Transverse colon (tissue), 4 donors: ENCODE results near the gene KIAA1210. TPM values are rescaled to one million over a fixed set of nuclear protein-coding genes. Genes with fewer than 3 reads are reported as not detected.

Source experiments
- DNase-seq: peaks from one replicate; pipeline ENCODE4 v3.0.0-alpha.2; 2019
- H3K27ac ChIP-seq, 4 donors: fragments of 200-600 bp; sonication (generic); 2 replicates each; pipeline ENCODE4 v1.5.1; 2016 to 2018; ENCODE audit warnings: inconsistent platforms in 4 of 4
- H3K27me3 ChIP-seq: fragments of 200-600 bp; sonication (generic); 2 replicates; pipeline ENCODE4 v1.5.1; 2017; ENCODE audit warnings: inconsistent platforms
- H3K36me3 ChIP-seq, 4 donors: fragments of 200-600 bp; sonication (generic); 2 replicates each; pipeline ENCODE4 v1.5.1; 2017 to 2019; ENCODE audit warnings: inconsistent platforms in 4 of 4
- H3K4me1 ChIP-seq, 4 donors: fragments of 200-600 bp; sonication (generic); 2 replicates each; pipeline ENCODE4 v1.5.1; 2017 to 2020; ENCODE audit warnings: inconsistent platforms in 4 of 4
- H3K4me3 ChIP-seq, 4 donors: fragments of 200-600 bp; sonication (generic); 1 replicate in 1 of 4; 2 replicates in 3 of 4; pipeline versions ENCODE4 v1.5.1 to v1.6.1; 2017 to 2019; ENCODE audit warnings: inconsistent platforms in 4 of 4
- H3K9me3 ChIP-seq, 2 donors: fragments of 200-600 bp; sonication (generic); 2 replicates each; pipeline ENCODE4 v1.5.1; 2017 to 2019; ENCODE audit warnings: inconsistent platforms in 2 of 2
- EP300 ChIP-seq: sonication (generic); formaldehyde crosslinking; IDR thresholded peaks from one replicate; pipeline ENCODE4 v1.6.1; 2017; ENCODE audit warnings: antibody characterized with exemption, low read depth
- POLR2A ChIP-seq: fragments of 450-650 bp; IDR thresholded peaks from one replicate; pipeline ENCODE4 v1.6.1; 2016; ENCODE audit warnings: antibody characterized with exemption, mild to moderate bottlenecking, moderate library complexity
- POLR2AphosphoS5 ChIP-seq, 3 donors: sonication (generic); formaldehyde crosslinking; IDR thresholded peaks; one replicate each; pipeline ENCODE4 v1.6.1; 2016; ENCODE audit warnings: antibody characterized with exemption in 3 of 3
- WGBS, 2 donors: methylation state at CpG; one replicate each; pipeline ENCODE4 v1.1.5; 2018; ENCODE audit warnings: low coverage in 1 of 2; 5-methylcytosine and 5-hydroxymethylcytosine counted together
- in situ Hi-C, 4 donors: fragments of 200-750 bp; cut with MboI; loops; one replicate each; pipeline versions ENCODE4 v1.15.0 to v1.15.1; 2017; ENCODE audit warnings: low sequenced_read_pairs in 3 of 4, low pct_ligation_motif_present in 1 of 4, low pct_unique_long_range_greater_than_20kb in 1 of 4
- intact Hi-C: fragments of 100-400 bp; cut with DNase I; formaldehyde crosslinking; loops from one replicate; pipeline ENCODE4 v1.15.1; 2023; ENCODE audit warnings: low total_unique reads
- total RNA-seq, 4 donors: library from RNA; depleted of rRNA; stranded (reverse); fragments of >200 nt; gene quantifications; one replicate each; pipeline ENCODE4 v1.1.0, GENCODE V29; 2016
- TF ChIP-seq, protein P1 (sequence below), 5 experiments: fragments of 200-600 bp in 3 of 5; fragments of 450-650 bp in 2 of 5; sonication (generic) in 3 of 5; IDR thresholded peaks; 1 replicate in 2 of 5; 2 replicates in 3 of 5; pipeline ENCODE4 v1.5.1; 2016 to 2017; ENCODE audit warnings: antibody characterized with exemption in 5 of 5, inconsistent platforms in 3 of 5, mild to moderate bottlenecking in 2 of 5, moderate library complexity in 1 of 5

KIAA1210 gene
- total RNA-seq, 4 donors from 2014 or later = not detected

DNA sequence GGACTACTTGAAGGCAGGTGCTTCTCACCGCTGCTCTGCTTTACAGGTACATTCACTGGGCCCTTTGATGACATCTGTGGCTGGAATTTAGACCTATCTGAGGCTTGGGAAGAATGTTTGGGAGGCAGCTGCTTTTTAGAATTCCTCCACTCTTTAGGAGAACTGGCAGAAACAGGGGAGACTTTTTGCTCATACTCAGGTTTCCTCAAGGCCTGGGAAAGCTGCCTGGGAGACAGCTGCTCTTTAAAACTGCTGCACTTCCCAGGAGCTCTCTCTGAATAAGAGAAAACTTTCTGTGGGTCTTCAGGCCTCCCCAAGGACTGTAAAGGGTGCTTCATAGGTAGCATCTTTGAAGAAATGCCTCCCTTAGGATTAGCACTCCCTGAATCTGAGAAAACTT is 40.5 kb downstream of the KIAA1210 start:
- intact Hi-C loops = no loop called here
- DNase-seq = no peak
- no peaks in the 10 kb centered on the region for H3K36me3 ChIP-seq
- no peak overlapping the region for H3K27ac ChIP-seq
- WGBS, 2 donors = 54% methylated on average over 1 of the region's 1 CpG; no CpG with 5 or more reads in 1 of the 2 donors
- TF ChIP-seq POLR2A (no peak), POLR2AphosphoS5 (IDR thresholded peaks at IDR 0.05) (no peak), EP300 (no peak)
- TF ChIP-seq, protein P1, sequence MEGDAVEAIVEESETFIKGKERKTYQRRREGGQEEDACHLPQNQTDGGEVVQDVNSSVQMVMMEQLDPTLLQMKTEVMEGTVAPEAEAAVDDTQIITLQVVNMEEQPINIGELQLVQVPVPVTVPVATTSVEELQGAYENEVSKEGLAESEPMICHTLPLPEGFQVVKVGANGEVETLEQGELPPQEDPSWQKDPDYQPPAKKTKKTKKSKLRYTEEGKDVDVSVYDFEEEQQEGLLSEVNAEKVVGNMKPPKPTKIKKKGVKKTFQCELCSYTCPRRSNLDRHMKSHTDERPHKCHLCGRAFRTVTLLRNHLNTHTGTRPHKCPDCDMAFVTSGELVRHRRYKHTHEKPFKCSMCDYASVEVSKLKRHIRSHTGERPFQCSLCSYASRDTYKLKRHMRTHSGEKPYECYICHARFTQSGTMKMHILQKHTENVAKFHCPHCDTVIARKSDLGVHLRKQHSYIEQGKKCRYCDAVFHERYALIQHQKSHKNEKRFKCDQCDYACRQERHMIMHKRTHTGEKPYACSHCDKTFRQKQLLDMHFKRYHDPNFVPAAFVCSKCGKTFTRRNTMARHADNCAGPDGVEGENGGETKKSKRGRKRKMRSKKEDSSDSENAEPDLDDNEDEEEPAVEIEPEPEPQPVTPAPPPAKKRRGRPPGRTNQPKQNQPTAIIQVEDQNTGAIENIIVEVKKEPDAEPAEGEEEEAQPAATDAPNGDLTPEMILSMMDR (IDR thresholded peaks at IDR 0.05) = no peak
- no peaks in the 10 kb centered on the region for H3K9me3 ChIP-seq
- no peaks in the 10 kb centered on the region for H3K27me3 ChIP-seq
- in situ Hi-C loops = no loop called here
- no peaks in the 10 kb centered on the region for H3K4me1 ChIP-seq
- H3K4me3 ChIP-seq = no peak overlapping the region

GRCh38 chrX:119084766-119085165 is 42.8 kb downstream of the KIAA1210 start:
- 73 to 80% methylated on average over 1 to 3 of the region's 3 CpGs for WGBS, 2 donors
- no peaks in the 10 kb centered on the region for H3K4me1 ChIP-seq
- H3K27ac ChIP-seq = no peak overlapping the region
- in situ Hi-C loops (no loop called here), intact Hi-C loops (no loop called here)
- no peak for DNase-seq
- H3K9me3 ChIP-seq = no peaks in the 10 kb centered on the region
- H3K36me3 ChIP-seq = no peaks in the 10 kb centered on the region
- H3K4me3 ChIP-seq = no peak overlapping the region
- H3K27me3 ChIP-seq = no peaks in the 10 kb centered on the region
- TF ChIP-seq POLR2AphosphoS5 (IDR thresholded peaks at IDR 0.05) (no peak), POLR2A (no peak), EP300 (no peak)
- TF ChIP-seq, protein P1 (IDR thresholded peaks at IDR 0.05) = no peak

DNA sequence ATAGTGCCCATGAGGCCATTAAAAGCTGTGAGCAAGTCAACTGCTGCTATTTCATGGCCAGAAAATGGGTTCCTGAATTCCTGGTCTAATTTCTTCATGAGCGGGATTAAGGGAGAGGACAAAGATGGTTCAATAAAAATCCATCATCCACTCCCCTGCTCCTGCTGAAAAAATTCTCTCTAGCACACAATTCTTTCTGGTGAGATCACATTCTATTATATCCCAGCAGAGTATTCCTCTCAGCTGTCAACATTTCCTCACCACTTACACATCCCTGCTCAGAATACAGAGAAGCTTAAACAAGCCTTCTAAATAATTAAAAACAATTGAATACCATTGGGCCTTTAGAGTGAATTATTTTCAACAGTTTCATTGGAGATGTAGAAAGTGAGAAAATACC is 45.3 kb downstream of the KIAA1210 start:
- WGBS, 2 donors = 70 to 100% methylated on average over 1 of the region's 1 CpG
- Histone ChIP-seq H3K27ac (no peak overlapping the region), H3K36me3 (no peaks in the 10 kb centered on the region), H3K4me3 (no peak overlapping the region), H3K27me3 (no peaks in the 10 kb centered on the region), H3K4me1 (no peaks in the 10 kb centered on the region), H3K9me3 (no peaks in the 10 kb centered on the region)
- no peak for DNase-seq
- TF ChIP-seq EP300 = no peak
- no peak for TF ChIP-seq POLR2AphosphoS5 (IDR thresholded peaks at IDR 0.05)
- TF ChIP-seq, protein P1 (IDR thresholded peaks at IDR 0.05) = no peak
- no peak for TF ChIP-seq POLR2A
- in situ Hi-C loops = no loop called here
- intact Hi-C loops = no loop called here

DNA sequence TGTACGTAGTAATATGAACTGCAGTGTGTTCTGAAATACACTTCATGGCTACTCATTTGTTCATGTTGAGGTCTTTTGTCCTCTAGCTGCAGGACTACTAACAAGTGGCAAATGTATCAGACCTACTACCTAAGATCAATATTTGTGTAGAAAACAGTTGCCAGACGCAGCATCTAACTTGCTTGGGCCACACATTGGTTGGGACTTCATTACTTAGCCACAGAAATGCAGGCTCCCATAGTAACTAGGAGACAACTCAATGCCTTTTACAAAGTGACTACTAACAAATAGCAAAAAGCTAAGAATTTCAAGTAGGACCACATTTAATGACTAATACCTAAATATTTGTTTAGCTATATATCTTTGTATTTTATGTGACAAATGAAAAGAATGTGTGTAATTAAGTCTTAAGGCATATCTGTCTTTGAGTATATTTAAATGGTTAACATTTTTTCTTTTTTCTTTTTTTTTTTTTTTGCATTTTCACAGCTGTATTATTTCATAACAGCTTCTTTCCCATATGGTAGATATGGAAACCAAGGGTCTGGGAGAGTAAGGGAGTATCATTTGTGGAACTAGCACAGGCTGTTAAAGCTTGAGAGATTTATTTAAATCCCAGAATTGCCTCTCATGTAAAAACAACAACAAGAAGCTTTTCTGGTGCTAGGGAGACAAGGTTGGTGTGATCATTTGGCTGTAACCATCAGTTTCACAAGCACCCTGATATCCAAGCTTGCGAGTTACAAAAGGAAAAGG is 52.2 kb downstream of the KIAA1210 start:
- H3K27ac ChIP-seq = no peak overlapping the region
- intact Hi-C loops = no loop called here
- DNase-seq = no peak
- in situ Hi-C loops = no loop called here
- no peaks in the 10 kb centered on the region for H3K9me3 ChIP-seq
- H3K27me3 ChIP-seq = no peaks in the 10 kb centered on the region
- WGBS, 2 donors = 81% methylated on average over 3 of the region's 3 CpGs; no CpG with 5 or more reads in 1 of the 2 donors
- H3K4me3 ChIP-seq = no peak overlapping the region
- H3K4me1 ChIP-seq = no peaks in the 10 kb centered on the region
- no peaks in the 10 kb centered on the region for H3K36me3 ChIP-seq
- TF ChIP-seq POLR2A (no peak), POLR2AphosphoS5 (IDR thresholded peaks at IDR 0.05) (no peak), EP300 (no peak)
- TF ChIP-seq, protein P1 (IDR thresholded peaks at IDR 0.05) = no peak
